Ramos (cell line): ENCODE data around the gene AHRR.
"Not testable (repeated sequence)": the region's sequence is repeated elsewhere in the genome, so short reads cannot be mapped to it uniquely, and the experiment has no call there.

Source experiments
- in situ Hi-C: fragments of 300-500 bp; cut with MboI; formaldehyde crosslinking; loops from one replicate; pipeline ENCODE4 v1.14.3; 2022; ENCODE audit warnings: low sequenced_read_pairs; ENCODE audit not compliant: unreplicated experiment

The AHRR gene

DNA sequence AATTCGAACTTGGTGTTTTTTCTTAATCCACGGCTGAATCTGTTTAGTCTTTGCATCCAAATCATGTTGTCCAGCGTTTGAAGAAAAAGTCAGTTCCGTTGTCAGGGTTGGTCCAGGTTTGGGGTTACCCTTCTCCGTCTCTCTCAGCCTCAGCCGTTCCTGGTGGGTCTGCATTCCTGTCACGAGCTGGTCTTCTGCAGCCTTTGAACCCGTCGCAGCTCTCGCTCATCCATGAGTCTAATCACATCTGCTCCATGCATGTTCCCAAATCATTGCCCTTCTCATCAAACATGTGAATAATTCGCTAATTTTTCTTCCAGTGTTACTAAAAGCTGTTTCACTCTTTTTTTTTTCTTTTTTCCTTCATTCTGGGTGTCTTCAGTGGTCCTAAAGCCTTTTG is 82.5 kb downstream of the AHRR start:
- in situ Hi-C loops: no loop called here

DNA sequence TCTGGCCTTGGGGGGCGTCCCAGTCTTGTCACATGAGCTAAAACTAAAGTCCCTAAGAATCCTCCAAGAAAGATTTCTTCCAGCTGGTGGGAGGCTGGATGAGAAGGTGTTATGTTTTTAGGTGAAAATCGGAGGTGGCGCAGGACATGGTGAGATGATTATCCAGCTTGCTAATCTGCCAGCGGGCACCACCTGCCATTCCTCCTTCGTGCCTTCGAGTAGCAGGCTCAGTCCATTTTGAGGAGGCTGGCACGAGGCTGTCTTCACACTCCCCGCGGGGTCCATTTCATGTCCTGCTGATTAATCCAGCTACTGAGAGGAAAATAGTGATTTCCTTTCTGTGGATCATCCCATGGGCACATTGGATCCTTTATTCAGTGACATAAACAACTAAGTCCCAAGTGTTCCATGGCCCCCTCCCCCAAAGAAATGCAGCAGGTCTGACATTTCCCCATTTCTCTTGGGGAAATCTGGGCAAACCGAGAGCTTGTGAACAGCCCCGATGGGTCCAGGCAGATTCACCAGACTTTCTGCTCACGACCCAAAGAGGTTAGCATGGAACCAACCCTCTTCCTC is 83.2 kb downstream of the AHRR start:
- in situ Hi-C loops: no loop called here

DNA sequence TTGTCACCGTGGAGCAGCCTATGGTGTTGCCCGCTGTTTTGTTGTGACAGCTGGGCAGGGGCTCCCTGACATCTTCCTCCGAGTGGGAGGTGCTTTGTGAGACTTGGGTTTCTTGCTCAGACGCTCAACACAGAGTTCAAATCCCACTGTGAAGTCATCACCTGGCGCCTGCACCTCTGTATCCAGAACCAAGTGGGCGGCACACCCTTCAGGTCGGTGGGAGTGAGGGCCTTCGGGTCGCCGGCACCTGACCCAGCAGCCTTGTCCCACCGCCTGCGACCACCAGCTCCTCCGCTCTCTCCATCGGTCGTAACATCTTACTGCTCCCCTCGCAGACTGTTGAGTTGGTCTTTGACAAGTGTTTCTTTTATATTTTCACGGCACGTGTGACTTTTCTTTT is 83.9 kb downstream of the AHRR start:
- in situ Hi-C loops: no loop called here

DNA sequence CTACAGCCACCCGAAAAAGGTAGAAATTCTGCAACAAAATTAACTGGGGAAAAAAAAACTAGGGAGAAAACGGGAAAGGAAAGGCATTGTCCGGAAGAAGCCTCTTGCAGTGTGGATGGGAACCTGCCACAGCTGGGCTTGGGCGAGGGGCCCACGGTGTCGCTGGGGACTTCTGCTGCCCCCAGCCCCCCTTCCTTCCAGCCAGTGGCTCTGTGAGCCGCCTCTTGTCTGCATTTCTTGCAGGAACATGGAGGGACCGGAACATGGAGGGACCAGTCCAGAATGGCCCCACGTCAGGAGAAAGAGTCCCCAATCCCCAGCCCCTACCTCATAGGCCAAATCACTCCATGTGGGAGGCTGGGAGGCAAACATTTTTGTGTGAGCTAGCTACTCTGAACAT is 84.5 kb downstream of the AHRR start:
- in situ Hi-C loops: no loop called here

DNA sequence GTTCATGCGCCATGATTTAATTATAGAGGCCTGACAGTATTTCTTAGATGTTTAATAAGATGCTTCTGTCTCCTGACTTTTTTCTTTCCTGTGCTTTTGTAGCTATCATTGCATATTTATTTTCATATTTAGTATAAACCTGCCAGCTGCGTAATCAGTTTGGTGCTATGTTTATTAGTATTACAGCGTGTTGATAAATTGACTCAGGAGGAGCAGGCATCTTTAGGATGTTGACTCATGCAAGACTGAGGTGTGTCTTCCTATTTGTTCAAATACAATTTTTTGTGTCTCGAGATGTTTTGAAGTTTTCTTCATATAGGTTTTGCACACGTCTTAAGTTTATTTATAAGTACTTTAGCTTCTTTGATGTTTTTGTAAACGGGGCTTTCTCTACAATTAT is 85.5 kb downstream of the AHRR start:
- in situ Hi-C loops: no loop called here

DNA sequence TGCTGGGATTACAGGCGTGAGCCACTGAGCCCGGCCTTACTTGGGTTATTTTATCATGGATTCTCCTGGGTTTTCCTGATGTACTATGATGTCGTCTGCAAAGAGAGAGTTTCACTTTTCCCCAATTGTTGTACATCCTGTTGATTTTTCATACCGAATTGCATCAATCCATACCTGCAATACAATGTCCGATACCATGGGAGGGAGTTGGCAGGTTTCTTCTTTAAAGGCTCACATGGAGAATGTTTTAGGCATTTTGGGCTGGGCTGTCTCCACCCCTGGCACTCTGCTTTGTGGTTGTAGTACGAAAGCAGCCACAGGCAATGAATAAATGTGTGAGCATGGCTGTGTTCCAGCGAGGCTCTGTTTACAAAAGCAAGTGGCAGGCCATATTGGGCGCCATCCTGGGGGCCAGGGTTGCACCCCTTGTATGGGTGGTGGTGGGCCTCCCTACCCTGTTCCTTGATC is 86.3 kb downstream of the AHRR start:
- in situ Hi-C loops: no loop called here

DNA sequence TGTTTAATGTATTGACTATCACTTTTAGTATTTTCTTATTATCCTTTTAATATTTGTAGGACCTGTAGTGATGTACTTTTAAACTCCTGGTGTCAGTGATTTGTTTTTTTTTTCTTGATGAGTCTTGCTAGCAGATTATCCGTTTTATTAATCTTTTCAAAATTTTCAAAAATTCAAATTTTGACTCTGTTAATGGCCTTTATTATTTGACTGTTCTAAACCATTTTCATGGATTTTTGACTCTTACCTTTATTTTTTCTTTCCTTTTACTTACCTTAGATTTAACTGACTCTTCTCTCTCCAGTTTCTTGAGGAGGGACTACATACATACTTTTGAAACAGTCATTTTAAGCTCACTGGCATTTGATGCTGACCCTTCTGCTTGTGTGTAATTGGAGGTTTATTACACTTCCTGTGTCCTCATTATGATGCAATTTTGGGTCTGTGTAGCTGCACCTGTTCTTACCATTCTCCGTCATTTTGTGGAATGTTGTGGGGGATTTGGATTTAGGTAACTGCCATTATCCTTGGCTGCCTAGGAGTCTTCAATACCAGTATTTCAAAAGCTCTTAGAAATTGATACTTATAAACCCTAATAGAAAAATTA is 89.5 kb downstream of the AHRR start:
- in situ Hi-C loops: no loop called here

DNA sequence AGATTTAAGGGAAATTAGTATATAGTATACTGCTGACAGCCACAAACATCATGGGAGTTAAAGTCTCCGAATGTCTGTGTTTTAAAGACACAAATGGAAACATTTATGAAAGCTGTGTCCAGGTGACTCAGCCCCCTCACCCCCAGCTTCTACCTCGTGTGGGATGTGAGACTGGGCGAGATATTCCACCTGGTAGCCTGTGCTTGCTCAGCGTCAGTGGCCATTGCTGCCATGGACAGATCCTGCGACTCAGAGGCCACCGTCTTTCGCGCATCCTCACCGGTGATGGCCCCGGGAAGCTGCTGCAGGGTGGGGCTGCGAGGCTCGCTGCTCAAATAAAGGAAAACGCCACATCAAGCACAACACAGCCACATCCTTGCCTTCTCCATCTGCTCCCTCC is 90.2 kb downstream of the AHRR start:
- in situ Hi-C loops: no loop called here

DNA sequence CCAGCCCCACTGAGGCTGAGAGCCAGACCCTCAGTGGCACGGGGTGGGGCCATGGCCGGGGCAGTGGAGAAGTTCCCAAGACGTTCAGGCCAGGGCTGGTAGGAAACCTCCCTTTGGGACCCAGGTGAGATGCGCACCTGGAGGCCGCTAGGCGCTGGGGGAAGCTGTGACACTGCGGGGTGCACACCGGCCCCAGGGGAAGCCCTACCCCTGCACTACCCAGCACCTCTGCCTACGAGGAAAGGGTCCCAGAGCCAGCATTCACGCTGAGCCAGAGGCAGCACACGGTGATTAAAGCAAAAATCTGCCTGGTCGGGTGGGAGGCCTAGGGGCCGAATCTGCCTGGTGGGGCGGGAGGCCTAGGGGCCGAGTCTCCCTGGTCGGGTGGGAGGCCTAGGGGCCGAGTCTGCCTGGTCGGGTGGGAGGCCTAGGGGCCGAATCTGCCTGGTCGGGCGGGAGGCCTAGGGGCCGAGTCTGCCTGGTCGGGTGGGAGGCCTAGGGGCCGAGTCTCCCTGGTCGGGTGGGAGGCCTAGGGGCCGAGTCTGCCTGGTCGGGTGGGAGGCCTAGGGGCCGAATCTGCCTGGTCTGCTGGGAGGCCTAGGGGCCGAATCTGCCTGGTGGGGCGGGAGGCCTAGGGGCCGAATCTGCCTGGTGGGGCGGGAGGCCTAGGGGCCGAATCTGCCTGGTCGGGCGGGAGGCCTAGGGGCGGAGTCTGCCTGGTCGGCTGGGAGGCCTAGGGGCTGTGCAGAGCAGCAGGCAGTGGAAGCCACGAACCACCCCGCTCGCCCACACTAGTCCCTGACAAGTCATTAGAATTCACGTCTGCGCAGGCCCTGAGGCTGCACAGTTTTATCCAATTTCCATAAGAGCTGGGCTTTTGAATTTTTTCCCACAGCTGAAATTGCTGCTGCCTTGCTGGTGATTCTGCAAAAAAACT is 93.7 kb downstream of the AHRR start:
- in situ Hi-C loops: not testable (repeated sequence)

DNA sequence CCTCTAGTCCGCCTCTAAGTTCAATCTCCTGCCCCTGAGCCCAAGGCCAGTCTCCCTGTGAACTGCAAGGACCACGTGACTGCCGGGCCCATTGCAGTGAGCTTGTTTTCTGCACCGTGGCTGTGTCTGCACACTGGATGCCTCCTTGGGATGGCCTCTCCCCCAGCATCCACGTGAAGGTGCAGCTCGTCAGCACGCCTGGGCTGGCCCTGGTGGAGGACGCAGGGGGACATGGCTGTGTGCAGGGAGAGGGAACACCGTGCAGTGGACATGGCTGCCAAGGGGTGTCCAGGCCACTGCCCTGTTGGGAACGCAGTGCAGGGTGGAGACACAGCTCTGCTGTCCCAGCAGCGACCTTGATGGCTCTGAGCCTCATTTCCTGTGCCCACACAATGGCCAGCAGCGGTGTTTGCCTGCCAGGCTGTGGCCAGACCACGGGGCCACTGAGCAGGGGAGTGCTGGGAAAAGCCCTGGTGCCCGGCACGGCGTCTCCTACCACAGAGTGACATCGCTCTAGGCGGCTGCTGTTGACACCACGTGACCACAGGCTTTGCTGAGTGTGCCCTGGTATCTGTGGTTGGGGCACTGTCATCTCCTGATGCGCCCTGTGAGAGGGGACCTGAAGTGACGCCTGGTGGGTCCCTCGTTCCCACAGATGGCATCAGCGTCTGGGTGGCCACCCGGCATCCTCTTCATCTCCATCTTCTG is 94.6 kb downstream of the AHRR start:
- in situ Hi-C loops: no loop called here

DNA sequence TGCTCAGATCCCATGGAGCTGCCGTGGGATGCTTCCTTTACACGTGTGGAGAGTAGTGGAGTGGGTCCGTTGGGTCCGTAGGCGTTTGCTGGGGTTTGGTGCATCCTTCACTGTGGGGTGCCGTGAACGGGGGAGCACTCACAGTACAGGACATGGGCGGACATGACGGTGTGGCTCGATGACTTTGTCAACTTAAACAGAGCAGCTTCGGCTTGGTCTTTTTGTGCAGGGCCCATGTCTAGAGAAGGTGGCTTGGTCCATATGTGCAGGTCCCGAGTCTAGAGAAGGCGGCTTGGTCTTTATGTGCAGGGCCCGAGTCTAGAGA is 95.1 kb downstream of the AHRR start:
- in situ Hi-C loops: no loop called here

DNA sequence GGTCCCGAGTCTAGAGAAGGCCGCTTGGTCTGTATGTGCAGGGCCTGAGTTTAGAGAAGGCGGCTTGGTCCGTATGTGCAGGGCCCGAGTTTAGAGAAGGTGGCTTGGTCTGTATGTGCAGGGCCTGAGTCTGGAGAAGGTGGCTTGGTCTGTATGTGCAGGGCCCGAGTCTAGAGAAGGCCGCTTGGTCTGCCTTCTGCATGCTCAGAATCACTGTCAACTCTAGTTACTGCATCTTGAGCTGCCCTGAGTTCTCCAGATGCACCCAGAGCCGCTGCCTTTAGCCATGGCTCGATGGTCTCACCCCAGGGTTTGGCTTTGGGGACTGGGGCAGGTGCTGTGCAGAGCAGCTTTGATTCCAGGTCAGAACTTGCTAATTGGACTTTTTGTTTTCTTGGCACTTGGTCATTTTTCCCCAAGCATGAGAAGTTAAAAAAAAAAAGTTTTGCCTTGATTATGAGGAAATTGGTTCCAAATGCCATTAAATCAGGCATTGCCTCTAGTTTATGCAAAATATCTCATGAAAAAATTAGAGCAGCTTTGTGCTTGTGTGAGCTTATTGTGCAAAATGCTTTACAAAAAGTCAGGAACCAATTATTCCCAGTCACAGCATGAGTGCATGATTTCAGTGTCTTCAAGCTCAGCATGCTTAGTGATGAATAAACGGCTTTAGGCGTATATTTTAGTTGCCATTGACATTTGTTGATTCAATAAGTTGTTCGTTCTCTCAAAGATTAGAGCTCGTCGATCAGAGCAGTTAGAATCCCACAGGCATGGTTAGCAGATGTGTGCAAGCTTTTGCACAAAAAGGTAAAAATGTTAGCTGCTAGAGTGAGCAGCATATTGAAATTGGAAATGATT is 96.0 kb downstream of the AHRR start:
- in situ Hi-C loops: no loop called here

DNA sequence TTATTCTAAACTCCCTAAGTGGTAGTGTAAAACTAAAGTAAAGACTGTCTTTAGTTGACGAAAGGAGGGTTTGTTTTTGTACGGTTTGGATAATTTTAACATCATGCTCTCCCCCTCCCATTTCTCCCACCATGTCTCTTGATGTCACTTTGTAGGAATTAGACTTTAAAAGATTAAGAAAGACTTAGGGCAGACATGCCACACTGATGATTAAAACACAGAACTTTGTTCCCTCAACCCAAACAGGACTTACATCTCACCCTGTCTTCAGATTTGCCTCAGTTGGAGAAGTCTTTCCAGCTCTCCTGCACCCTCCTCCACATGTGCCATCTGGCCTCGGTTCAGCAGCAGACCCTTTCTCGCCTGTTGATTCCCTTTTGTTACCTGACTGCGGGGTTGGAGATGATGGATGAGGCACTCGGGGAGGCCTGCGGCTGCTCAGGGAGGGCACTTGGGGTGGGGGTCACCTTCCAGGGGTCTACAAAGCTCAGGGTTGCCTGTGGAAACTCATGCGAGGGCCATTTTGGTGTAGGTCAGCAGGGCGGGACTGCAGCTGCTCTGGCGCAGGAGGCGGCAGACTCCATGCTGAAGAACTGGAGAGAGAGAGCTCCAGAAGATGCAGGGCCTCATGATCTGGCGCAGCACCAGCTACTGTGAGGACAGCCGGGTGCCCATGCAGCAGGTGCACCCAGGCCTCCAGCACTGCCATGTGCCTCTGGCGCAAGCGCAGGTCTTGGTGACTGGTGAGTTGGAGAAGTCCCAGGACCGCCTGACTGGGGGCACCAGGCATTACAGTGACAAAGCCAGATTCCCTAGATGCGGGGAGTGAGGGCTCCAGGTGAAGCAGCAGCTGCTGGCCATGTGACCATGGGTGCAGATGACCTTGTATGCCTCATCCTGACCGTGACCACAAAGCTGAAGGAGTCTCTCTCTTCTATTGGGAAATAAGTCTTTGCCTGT is 96.9 kb downstream of the AHRR start:
- in situ Hi-C loops: no loop called here

DNA sequence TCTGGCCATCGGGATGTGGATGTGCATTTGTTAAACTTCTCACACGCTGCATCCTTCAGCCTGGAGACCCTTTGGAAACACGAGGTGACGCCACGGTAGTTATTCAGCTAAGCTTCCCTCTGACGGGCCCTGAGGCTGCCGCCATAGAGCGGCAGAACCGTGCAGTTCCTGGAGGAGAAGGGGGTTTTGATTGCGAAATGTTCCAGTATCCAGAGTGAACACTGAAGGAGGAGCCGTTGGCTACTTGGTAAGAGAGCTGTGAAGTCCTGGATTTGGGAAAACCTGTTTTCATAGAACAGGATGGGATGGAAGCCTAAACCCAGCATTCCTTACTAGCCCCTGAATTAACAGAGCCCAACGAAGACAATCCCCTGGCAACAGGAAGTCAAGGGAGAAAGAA is 98.5 kb downstream of the AHRR start:
- in situ Hi-C loops: no loop called here

DNA sequence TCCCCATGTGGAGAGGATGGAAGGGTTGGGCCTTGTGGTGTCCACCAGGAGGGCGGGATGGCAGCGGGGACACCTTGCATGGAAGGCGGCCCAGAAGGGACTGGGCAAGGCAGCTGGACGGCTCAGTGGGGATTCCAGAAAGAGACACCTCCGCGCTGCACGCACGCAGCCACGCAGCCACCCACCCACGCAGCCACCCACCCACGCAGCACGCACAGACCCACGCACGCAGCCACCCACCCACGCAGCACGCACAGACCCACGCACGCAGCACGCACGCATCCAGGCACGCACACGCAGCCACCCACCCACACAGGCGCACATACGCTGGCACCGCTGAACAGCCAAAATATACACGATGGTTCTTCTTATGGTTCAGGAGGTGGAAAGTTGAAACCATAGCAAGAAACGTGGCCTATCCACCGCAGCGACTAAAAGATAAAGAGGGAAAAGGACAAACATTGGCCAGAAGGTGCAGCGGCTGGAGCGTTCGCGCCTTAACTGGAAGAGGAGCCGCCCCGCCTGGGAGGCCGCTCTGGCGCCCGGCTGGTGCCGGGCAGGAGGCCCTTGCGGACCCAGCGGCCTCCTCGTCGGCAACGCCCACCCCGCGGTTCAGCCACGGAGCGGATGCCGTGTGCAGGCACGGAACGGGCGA is 99.2 kb downstream of the AHRR start:
- in situ Hi-C loops: no loop called here

DNA sequence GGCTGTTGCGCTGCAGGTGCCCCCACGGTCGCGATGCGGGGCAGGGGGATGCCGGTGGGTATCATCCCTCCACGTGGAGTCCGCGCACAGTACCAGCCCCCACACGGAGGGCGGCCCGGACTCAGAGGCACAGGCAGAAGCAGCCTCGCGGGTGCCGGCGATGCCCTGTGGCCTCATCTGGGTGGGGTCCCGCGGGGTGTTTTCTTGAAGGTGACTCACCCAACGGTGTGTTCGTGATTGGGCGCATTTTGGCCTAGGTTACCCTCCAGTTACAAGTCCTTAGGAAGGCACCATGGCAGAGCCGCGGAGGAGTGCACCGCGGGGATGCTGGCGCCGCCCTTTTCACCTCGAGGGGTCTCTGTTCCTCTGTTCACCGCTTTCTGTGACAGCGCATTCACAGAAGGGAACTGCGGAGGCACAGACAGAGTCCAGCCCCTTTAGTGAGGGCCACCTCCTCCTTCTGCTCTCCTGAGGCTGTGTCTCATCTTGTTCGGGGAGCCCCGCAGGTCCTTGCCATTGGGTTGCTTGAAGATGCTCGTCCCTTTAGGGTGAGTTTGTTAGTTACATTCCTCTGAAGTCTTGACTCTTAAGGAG is 99.9 kb downstream of the AHRR start:
- in situ Hi-C loops: no loop called here

DNA sequence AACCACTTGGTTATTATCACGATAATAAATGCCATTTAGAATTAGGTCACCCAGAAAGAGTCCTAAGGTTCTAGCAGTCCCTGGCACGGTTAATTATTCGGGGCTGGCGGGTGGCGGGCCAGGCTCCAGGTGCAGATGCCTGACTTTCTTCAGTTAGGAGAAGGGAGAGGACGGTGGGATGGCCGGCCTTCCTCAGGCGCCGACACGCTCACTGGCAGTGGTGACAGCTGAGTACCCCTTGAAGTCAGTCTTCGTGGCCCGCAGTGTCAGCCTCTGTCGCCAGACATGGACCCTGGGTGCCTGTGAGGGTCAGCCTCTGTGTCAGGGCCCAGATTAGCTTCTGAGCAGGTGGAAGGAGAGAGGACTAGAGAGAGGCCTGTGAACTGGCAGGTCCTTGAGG is 100.4 kb downstream of the AHRR start:
- in situ Hi-C loops: no loop called here
